DOHH2 (cell line): ENCODE measurements around the gene ELOA.
A peak's percentile ranks its signal among the peaks of the same experiment; 100 is the strongest.

ENCODE experiments used
- H3F3A ChIP-seq: fragments of 200-600 bp; sonication (generic), shearing (Covaris generic); 2 replicates; pipeline ENCODE4 v1.6.0; 2016; ENCODE audit warnings: antibody characterized with exemption, mild to moderate bottlenecking; ENCODE audit not compliant: control insufficient read depth, insufficient read depth
- H3K27ac ChIP-seq: fragments of 200-600 bp; sonication (generic); 2 replicates; pipeline ENCODE4 v1.5.1; 2014; ENCODE audit warnings: low read depth, mild to moderate bottlenecking, low read length, moderate library complexity
- H3K27me3 ChIP-seq: fragments of 200-600 bp; sonication (generic); 2 replicates; pipeline ENCODE4 v1.6.1; 2014; ENCODE audit warnings: mild to moderate bottlenecking, low read length, mixed read lengths; ENCODE audit not compliant: control insufficient read depth
- H3K36me3 ChIP-seq: fragments of 200-600 bp; sonication (generic); 2 replicates; pipeline ENCODE4 v1.6.1; 2014; ENCODE audit warnings: mild to moderate bottlenecking, low read length, moderate library complexity, mixed read lengths; ENCODE audit not compliant: control insufficient read depth
- H3K4me1 ChIP-seq: fragments of 200-600 bp; sonication (generic); 2 replicates; pipeline ENCODE4 v1.6.1; 2014; ENCODE audit warnings: mild to moderate bottlenecking, low read length, mixed read lengths; ENCODE audit not compliant: control insufficient read depth
- H3K4me2 ChIP-seq: fragments of 200-600 bp; sonication (generic); 2 replicates; pipeline ENCODE4 v1.6.0; 2014; ENCODE audit warnings: mild to moderate bottlenecking, low read length, moderate library complexity
- H3K4me3 ChIP-seq: fragments of 200-600 bp; sonication (generic); 2 replicates; pipeline ENCODE4 v1.5.1; 2014; ENCODE audit warnings: mild to moderate bottlenecking, low read length, mixed read lengths
- H3K79me2 ChIP-seq: fragments of 200-600 bp; sonication (generic); 2 replicates; pipeline ENCODE4 v1.6.1; 2014; ENCODE audit warnings: mild to moderate bottlenecking, low read length, mixed read lengths; ENCODE audit not compliant: control insufficient read depth
- H3K9me2 ChIP-seq: fragments of 200-600 bp; sonication (generic); replicated peaks from 2 replicates; pipeline ENCODE4 v1.6.1; 2014; ENCODE audit warnings: mild to moderate bottlenecking, low read length, mixed read lengths; ENCODE audit not compliant: control insufficient read depth
- H3K9me3 ChIP-seq: fragments of 200-600 bp; sonication (generic); 2 replicates; pipeline ENCODE4 v1.6.1; 2014; ENCODE audit warnings: antibody characterized with exemption, low read length, mixed read lengths; ENCODE audit not compliant: control insufficient read depth, insufficient read depth
- H4K20me1 ChIP-seq: fragments of 200-600 bp; sonication (generic); 2 replicates; pipeline ENCODE4 v1.6.0; 2014; ENCODE audit warnings: low read depth, mild to moderate bottlenecking, antibody characterized with exemption, low read length, moderate library complexity; ENCODE audit not compliant: control insufficient read depth, insufficient read depth
- CTCF ChIP-seq: fragments of 200-600 bp; sonication (generic); IDR thresholded peaks from one replicate; pipeline ENCODE4 v1.5.1; 2014; ENCODE audit warnings: antibody characterized with exemption, mild to moderate bottlenecking, low read depth, low read length; ENCODE audit not compliant: poor library complexity, severe bottlenecking
- EZH2phosphoT487 ChIP-seq: fragments of 200-600 bp; sonication (generic); IDR thresholded peaks from 2 replicates; pipeline ENCODE4 v1.6.1; 2017; ENCODE audit warnings: borderline replicate concordance, mild to moderate bottlenecking, antibody characterized with exemption, low read length, moderate library complexity, mixed read lengths

Gene ELOA

GRCh38 chr1:23791516-23792047, 48.3 kb downstream of the ELOA start:
- Histone ChIP-seq H3K79me2 (peaks cover 28% of the 10 kb centered on the region), H3K9me2 (no peaks in the 10 kb centered on the region), H3K4me1 (peaks cover 18% of the 10 kb centered on the region), H4K20me1 (no peaks in the 10 kb centered on the region), H3K27me3 (no peaks in the 10 kb centered on the region), H3K36me3 (peaks cover 34% of the 10 kb centered on the region), H3K4me2 (peak overlapping the region; percentile 82), H3K27ac (peak overlapping the region; percentile 4), H3K4me3 (peak overlapping the region; percentile 78), H3K9me3 (no peaks in the 10 kb centered on the region), H3F3A (peaks cover 13% of the 10 kb centered on the region)
- TF ChIP-seq CTCF (no peak), EZH2phosphoT487 (no peak)

- H3K9me2 ChIP-seq: no peaks in the 10 kb centered on the region
Measured at GRCh38 chr1:23792151-23792945, 49.1 kb downstream of the ELOA start.

GRCh38 chr1:23793018-23793781, 49.9 kb downstream of the ELOA start:
- Histone ChIP-seq H3K79me2 (peaks cover 28% of the 10 kb centered on the region), H3K9me3 (no peaks in the 10 kb centered on the region), H3K4me3 (no peak overlapping the region), H3K4me1 (peaks cover 18% of the 10 kb centered on the region), H3K36me3 (peaks cover 29% of the 10 kb centered on the region), H3K27me3 (no peaks in the 10 kb centered on the region), H3K4me2 (no peak overlapping the region), H4K20me1 (no peaks in the 10 kb centered on the region), H3K9me2 (no peaks in the 10 kb centered on the region), H3K27ac (no peak overlapping the region), H3F3A (peaks cover 13% of the 10 kb centered on the region)
- no peak for TF ChIP-seq CTCF
- TF ChIP-seq EZH2phosphoT487: no peak

More at GRCh38 chr1:23792151-23792945, 49.1 kb downstream of the ELOA start:
- peaks cover 28% of the 10 kb centered on the region for H3K79me2 ChIP-seq
- H3K4me1 ChIP-seq: peaks cover 18% of the 10 kb centered on the region
- peak overlapping the region; percentile 82 for H3K4me2 ChIP-seq
- peak overlapping the region; percentile 78 for H3K4me3 ChIP-seq
- H4K20me1 ChIP-seq: no peaks in the 10 kb centered on the region
- peaks cover 30% of the 10 kb centered on the region for H3K36me3 ChIP-seq
- H3F3A ChIP-seq: peaks cover 13% of the 10 kb centered on the region
- H3K27me3 ChIP-seq: no peaks in the 10 kb centered on the region
- TF ChIP-seq EZH2phosphoT487 (no peak), CTCF (no peak)
- no peak overlapping the region for H3K27ac ChIP-seq
- H3K9me3 ChIP-seq: no peaks in the 10 kb centered on the region
